Measurements from ENCODE around the gene EXOSC5. TPM values are rescaled to one million over a fixed set of nuclear protein-coding genes. Genes with fewer than 3 reads are reported as not detected.
"Not testable (repeated sequence)": the region's sequence is repeated elsewhere in the genome, so short reads cannot be mapped to it uniquely, and the experiment has no call there.

Gene EXOSC5
- 21.6 TPM for total RNA-seq

DNA sequence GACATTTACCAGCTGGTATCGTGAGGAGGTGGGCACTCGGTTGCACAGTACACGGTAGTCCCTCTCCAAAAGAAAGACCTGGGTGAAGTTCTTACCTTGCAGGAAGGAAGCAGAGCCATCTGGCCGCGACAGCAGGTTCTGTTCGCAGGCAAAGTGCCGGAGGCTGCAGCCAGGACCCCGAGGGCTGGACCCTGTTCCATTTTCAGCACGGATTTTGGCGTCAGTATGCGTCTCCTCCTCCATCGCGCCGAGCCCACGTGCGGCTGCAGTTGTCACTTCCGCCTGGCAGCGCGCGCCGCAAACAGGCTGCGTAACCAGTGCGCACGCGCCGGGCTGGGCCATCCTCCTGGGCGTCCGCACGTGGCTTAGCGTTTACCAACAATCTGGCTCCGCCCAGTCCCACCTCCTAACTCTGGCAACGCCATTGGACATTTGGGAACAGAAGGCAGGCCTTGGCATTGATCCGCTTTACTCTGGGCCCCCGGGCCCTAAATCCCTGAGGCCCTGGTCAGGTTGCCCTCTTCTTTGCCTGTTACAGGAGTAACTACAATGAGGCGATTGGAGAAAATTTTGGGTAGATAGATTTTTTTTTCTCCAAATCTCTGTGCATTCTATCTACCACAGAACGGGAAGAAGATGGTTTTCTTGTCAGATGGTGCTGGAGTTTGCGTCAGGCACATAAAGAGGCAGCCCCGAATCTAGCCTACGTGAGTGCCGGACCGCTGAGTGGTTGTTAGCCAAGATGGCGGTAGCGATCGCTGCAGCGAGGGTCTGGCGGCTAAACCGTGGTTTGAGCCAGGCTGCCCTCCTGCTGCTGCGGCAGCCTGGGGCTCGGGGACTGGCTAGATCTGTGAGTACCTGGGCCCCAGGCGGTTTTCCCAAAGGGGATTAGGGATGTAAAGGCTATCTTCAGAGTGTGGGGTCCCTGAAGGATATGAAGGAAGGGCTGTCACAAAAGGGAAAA is at the start of gene EXOSC5, which contains the start of gene BCKDHA:
EXOSC5 (minus strand) TSS at position 274 of the 964 bp plus-strand sequence; CDS start at position 243, 31 bp downstream.
BCKDHA (plus strand) TSS at position 733 of the 964 bp plus-strand sequence; CDS start at position 743, 10 bp downstream.
- DNase-seq (ENCODE audit: low spot score): peak; percentile 99

DNA sequence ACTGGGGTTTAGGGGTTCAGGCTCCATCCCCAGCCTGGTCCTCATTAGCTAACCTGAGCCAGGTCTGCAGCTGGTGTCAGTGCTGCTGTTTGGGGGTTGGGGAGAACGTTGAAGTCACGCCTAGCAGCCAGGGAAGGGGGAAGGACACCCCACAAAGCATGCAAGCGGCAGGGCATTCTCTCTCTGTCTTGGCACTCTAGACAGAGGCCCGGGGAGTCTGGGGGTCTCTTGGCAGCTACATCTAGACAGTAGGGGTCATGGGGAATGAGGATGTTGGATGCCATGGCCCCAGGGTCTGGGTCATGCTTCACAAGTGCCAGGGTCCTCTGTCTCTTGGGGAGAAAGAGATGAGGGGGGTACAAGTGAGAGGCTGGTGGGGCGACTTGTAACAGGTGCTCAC is 48.4 kb upstream of the EXOSC5 start:
- no peak for DNase-seq (ENCODE audit: low spot score)

GRCh38 chr19:41443813-41444455 is 46.8 kb upstream of the EXOSC5 start:
- no peak for DNase-seq (ENCODE audit: low spot score)

DNA sequence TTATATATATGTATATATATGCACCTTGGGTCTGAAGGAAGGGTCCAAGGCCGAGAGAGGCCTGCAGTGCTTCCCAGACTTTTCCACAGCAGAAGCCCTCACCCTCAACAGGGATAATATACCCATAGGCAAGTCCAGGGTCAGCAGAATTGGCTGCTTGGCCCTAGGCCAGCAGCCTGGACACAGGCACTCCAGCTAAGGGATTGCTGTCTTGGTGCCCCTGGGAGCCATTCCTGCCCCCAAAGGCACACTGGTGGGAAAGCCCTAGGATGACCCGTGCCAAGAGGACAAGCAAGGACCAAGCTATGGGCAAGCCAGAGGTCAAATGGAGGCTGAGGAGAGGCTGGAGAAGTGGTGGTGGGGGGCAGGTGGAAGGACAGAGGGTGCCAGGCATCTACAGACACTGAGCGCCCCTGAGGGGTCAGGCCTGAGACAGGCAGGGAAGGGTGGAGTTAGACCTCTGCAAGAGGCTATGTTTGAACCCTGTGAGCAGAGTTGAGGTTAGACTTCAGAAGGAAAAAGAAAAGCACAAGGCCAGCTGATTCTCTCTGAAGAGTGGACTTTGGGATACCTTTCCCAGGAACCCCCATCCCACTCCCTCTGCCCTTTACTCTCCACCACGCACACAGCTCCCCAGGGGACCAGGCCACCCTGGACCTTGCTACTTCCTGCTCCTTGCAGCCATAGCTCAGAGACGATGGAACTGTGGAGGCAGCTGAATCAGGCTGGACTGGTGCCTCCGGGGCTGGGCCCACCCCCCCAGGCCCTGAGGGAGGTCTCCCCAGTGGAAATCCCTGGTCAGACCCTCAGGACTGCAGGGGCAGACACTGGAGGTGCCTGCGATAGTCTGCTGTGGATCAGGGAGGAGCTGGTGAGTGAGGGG is 45.6 kb upstream of the EXOSC5 start, which contains the start of gene ERICH4:
ERICH4 (plus strand) TSS at position 684 of the 883 bp plus-strand sequence; CDS start at position 698, 14 bp downstream.
- no peak for DNase-seq (ENCODE audit: low spot score)

- DNase-seq (ENCODE audit: low spot score): no peak
Observed at GRCh38 chr19:41441321-41441945, 44.3 kb upstream of the EXOSC5 start.

DNA sequence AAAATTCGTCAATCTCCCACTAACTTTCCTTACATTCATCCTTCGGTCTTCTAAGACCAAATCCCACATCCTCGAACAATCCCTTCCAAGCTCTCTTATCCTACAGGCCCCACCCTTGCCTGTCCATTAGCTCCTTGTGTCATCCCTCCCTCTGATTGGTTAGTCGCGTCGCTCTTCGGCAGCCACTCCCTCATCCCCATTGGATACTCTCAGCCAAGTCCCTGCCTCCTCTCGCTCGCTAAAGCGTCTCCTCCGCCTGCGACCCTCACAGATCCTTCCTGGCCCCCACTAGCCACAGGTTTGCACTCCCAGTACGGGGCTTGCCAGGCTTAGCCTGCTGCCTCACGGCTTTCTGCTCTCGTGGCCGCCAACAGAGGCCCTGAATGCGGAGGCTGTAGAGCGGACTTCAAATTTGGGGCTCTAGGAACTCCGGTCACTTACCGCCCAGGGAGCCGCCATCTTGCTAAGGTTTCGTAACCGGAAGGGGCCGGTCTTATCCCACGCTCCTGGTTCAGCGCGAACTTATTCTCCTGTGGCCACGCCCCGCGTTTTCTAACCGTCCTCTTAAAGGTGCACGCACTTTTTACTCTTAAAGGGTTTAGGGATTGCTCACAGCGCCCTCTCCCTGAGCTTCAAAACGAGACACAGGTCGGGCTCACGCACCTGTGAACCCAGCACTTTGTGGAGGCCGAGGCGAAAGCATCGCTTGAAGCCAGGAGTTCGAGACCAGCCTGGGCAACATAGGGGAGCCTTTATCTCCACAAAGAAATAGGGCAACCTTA is 42.5 kb upstream of the EXOSC5 start, which contains the start of gene DMAC2:
DMAC2 (minus strand) TSS at position 472 of the 782 bp plus-strand sequence; CDS start at position 459, 13 bp downstream.
- DNase-seq (ENCODE audit: low spot score): peak; percentile 95

- no peak for DNase-seq (ENCODE audit: low spot score)
Observed at GRCh38 chr19:41437944-41438574, 40.9 kb upstream of the EXOSC5 start.

GRCh38 chr19:41436674-41436951 is 39.5 kb upstream of the EXOSC5 start:
- no peak for DNase-seq (ENCODE audit: low spot score)

- DNase-seq (ENCODE audit: low spot score): no peak
Observed at GRCh38 chr19:41435936-41436673, 38.9 kb upstream of the EXOSC5 start.

DNA sequence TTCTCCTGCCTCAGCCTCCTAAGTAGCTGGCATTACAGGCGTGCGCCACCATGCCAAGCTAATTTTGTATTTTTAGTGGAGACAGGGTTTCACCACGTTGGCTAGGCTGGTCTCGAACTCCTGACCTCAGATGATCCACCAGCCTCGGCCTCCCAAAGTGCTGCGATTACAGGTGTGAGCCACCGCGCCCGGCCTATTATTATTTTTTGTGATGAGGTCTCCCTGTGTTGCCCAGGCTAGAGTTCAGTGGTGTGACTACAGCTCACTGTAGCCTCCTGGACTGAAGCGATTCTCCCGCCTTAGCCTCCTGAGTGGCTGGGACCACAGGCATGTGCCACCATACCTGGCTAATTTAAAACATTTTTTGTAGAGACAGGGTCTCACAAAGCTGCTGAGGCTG is 38.2 kb upstream of the EXOSC5 start:
- not testable (repeated sequence) for DNase-seq (ENCODE audit: low spot score)

DNA sequence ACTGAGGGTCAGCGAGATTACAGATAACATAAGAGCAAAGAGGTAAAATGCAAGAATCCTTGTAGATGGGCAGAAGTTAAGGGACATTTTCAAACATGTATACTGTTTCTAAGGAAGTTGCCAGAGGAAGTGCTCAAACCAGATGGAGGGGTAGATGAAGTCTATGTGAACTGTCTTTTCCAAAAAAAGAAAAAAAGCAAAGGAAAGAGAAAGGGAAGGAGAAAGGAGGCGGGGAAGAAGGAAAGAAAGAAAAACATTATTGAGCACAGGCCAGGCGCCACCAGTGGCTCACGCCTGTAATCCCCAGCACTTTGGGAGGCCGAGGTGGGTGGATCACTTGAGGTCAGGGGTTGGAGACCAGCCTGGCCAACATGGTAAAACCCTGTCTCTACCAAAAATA is 37.3 kb upstream of the EXOSC5 start:
- DNase-seq (ENCODE audit: low spot score): no peak

- no peak for DNase-seq (ENCODE audit: low spot score)
Observed at GRCh38 chr19:41433171-41433570, 36.0 kb upstream of the EXOSC5 start.

DNA sequence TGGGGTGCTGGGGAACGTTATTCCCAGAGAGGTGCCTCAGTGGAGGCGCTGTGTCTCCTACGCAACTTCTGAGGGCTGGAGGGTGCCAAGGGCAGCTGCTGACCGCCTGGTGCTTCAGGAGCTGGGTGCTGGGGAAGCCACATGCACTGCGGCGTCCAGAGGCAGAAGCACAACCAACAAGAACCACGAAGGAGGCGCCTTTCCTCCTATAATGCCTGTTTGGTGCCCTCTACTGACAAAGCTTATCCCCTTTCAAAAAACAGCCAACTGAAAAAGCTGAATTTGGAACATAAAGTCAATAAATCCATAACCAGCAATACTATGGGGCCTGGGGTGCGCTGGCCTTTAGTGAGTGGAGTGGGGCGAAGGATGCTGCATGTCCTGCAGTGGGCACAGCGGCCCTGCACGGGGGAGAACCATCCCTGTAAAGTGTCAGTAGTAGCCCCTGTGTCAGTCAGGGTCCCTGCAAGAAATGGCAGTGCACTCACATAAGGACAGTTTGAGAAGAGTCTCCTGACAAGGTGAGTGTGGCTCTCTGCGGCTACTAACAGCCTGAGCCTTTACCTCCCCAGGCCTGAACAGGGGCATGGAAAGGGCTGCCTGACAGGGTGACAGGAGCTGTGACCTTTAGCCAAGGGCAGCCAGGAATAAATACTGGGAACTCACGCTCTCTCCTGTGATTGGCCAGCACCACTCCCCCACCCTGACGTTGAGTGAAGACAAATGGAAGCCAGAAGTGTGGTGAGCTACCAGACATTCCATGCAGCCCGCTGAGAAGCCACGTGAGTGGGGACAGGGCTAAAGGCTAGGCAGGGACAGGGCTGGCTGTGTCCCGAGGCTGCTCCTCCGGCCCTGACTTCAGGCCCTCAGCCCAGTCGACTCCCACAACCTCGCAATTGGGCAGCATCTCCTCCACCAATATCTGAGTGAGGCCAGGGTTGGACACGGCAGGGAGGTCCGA is 34.5 kb upstream of the EXOSC5 start:
- no peak for DNase-seq (ENCODE audit: low spot score)

DNA sequence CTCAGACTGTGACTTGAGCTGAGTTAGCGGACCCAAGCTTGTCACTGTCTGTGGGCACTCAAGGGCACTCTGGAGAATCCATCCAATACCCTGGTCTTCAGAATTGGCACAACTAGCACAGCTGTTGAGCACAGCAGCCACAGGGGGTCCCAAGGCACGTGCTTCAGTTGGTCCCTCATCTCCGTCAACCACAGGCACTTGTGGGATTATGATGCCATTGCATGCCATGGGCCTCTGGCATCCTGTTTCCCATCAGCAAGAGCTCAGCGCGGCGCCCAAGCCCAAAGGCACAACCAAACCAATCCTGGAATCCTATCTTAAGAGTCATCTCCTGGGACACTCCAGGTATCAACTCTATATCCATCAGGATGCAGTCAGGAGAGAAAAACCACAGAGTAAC is 33.8 kb upstream of the EXOSC5 start:
- no peak for DNase-seq (ENCODE audit: low spot score)

GRCh38 chr19:41428481-41428859 is 31.3 kb upstream of the EXOSC5 start:
- DNase-seq (ENCODE audit: low spot score): no peak

DNA sequence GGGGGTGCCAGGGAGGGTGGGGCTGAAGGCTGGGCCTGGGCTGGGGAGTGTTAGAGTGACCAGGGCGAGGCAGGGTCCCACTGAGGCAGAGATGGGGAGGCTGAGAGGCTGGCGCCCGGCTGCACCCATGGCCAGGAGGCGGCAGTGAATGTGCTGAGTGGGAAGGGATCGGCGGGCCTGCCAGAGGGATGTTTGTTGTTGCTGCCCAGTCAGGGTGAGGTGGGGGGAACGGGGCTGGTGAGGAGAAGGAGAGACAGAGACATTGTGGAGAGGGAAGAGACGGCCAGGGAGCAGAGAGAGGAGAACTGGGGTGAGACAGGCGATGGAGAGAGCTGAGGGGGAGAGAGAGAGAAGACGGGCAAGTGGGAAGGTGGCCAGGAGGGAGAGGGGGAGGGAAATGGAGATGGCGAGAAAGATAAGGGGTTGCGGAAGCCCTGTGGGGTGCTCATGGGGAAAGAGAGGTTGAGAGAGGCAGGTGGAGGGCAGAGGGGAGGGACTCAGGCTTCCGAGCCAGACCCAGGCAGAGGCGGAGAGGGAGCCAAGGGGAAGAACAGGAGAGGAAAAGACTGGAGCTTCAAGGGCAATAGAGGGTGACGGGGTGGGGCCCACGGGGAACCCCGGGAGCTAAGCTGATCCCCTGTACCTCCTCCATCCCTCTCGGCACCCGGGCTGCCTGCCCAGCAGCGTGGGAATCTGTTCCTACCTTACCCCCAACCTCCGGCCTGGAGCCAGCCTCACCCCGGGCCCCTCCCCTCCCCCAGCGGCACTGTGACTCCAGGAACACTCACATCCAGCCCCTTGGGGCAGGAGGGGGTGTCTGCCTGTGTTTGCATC is 30.7 kb upstream of the EXOSC5 start:
- peak; percentile 75 for DNase-seq (ENCODE audit: low spot score)

All from ureter (tissue), 1 donor.